H9 (cell line): ENCODE measurements around the gene GRIN2A. TPM values are rescaled to one million over a fixed set of nuclear protein-coding genes. Genes with fewer than 3 reads are reported as not detected.

Experiments
- DNase-seq: peaks from one replicate; pipeline ENCODE4 v3.0.0-alpha.2; 2017
- H2AFZ ChIP-seq: one replicate; pipeline ENCODE4 v1.6.1; 2013; ENCODE audit warnings: mild to moderate bottlenecking, low read length, control low read depth, moderate library complexity
- H2AK5ac ChIP-seq: 2 replicates; pipeline ENCODE4 v1.6.1; 2013; ENCODE audit warnings: low read length, control low read depth, mixed read lengths; ENCODE audit not compliant: insufficient read length
- H2BK120ac ChIP-seq: one replicate; pipeline ENCODE4 v1.6.1; 2013; ENCODE audit warnings: low read depth, mild to moderate bottlenecking, low read length, control low read depth, inconsistent platforms; ENCODE audit not compliant: poor library complexity, severe bottlenecking
- H2BK12ac ChIP-seq: 2 replicates; pipeline ENCODE4 v1.6.1; 2013; ENCODE audit warnings: low read length, control low read depth, mixed read lengths, low read depth; ENCODE audit not compliant: insufficient read length
- H2BK15ac ChIP-seq: 2 replicates; pipeline ENCODE4 v1.6.1; 2013; ENCODE audit warnings: low read depth, low read length, control low read depth
- H2BK20ac ChIP-seq: one replicate; pipeline ENCODE4 v1.6.1; 2013; ENCODE audit warnings: low read depth, mild to moderate bottlenecking, low read length, control low read depth, inconsistent platforms; ENCODE audit not compliant: poor library complexity, severe bottlenecking
- H2BK5ac ChIP-seq: 2 replicates; pipeline ENCODE4 v1.6.1; 2013; ENCODE audit warnings: low read length, control low read depth, mixed read lengths; ENCODE audit not compliant: insufficient read length
- H3K14ac ChIP-seq: 2 replicates; pipeline ENCODE4 v1.6.1; 2013; ENCODE audit warnings: low read length, control low read depth; ENCODE audit not compliant: insufficient read depth
- H3K18ac ChIP-seq: 2 replicates; pipeline ENCODE4 v1.6.1; 2013; ENCODE audit warnings: low read depth, mild to moderate bottlenecking, mixed read lengths, low read length, control low read depth; ENCODE audit not compliant: insufficient read length
- H3K23ac ChIP-seq: 2 replicates; pipeline ENCODE4 v1.6.1; 2013; ENCODE audit warnings: low read length, control low read depth, mixed read lengths, low read depth; ENCODE audit not compliant: insufficient read length
- H3K23me2 ChIP-seq: 2 replicates; pipeline ENCODE4 v1.6.1; 2013; ENCODE audit warnings: low read depth, mild to moderate bottlenecking, mixed read lengths, low read length, control low read depth; ENCODE audit not compliant: insufficient read length, poor library complexity, severe bottlenecking
- H3K27ac ChIP-seq: 2 replicates; pipeline ENCODE4 v1.5.1; 2013; ENCODE audit warnings: low read length, control low read depth, mixed read lengths, low read depth; ENCODE audit not compliant: insufficient read length
- H3K27me3 ChIP-seq: 2 replicates; pipeline ENCODE4 v1.6.1; 2013; ENCODE audit warnings: low read length, control low read depth, inconsistent platforms; ENCODE audit not compliant: insufficient read depth
- H3K4ac ChIP-seq: 2 replicates; pipeline ENCODE4 v1.6.1; 2013; ENCODE audit warnings: low read depth, mild to moderate bottlenecking, control low read depth, inconsistent platforms, low read length, moderate library complexity
- H3K4me1 ChIP-seq: 2 replicates; pipeline ENCODE4 v1.6.1; 2013; ENCODE audit warnings: low read length, control low read depth, inconsistent platforms; ENCODE audit not compliant: insufficient read depth
- H3K4me2 ChIP-seq: 2 replicates; pipeline ENCODE4 v1.6.1; 2013; ENCODE audit warnings: low read length, control low read depth, mixed read lengths; ENCODE audit not compliant: insufficient read length, insufficient read depth
- H3K56ac ChIP-seq: 2 replicates; pipeline ENCODE4 v1.6.1; 2013; ENCODE audit warnings: low read depth, mild to moderate bottlenecking, mixed read lengths, low read length, control low read depth; ENCODE audit not compliant: insufficient read length
- H3K79me1 ChIP-seq: 2 replicates; pipeline ENCODE4 v1.6.1; 2013; ENCODE audit warnings: low read depth, mild to moderate bottlenecking, moderate library complexity, low read length, control low read depth, inconsistent platforms; ENCODE audit not compliant: insufficient read depth, poor library complexity, severe bottlenecking
- H3K79me2 ChIP-seq: 2 replicates; pipeline ENCODE4 v1.6.1; 2013; ENCODE audit warnings: low read length, control low read depth, inconsistent platforms; ENCODE audit not compliant: insufficient read depth
- H3K9ac ChIP-seq: 2 replicates; pipeline ENCODE4 v1.6.1; 2013; ENCODE audit warnings: low read length, control low read depth, mixed read lengths; ENCODE audit not compliant: insufficient read length; ENCODE audit errors: extremely low read depth
- H3K9me3 ChIP-seq: one replicate; pipeline ENCODE4 v1.6.1; 2013; ENCODE audit warnings: low read depth, low read length, inconsistent platforms; ENCODE audit not compliant: control insufficient read depth
- H3T11ph ChIP-seq: one replicate; pipeline ENCODE4 v1.6.1; 2013; ENCODE audit warnings: mild to moderate bottlenecking, low read length, control low read depth, inconsistent platforms
- H4K20me1 ChIP-seq: one replicate; pipeline ENCODE4 v1.6.1; 2013; ENCODE audit not compliant: control insufficient read depth, insufficient read length, insufficient read depth
- H4K5ac ChIP-seq: 2 replicates; pipeline ENCODE4 v1.6.1; 2013; ENCODE audit warnings: low read depth, mild to moderate bottlenecking, mixed read lengths, low read length, control low read depth; ENCODE audit not compliant: insufficient read length
- H4K8ac ChIP-seq: replicated peaks from 2 replicates; pipeline ENCODE4 v1.6.1; 2013; ENCODE audit warnings: low read length, control low read depth, mixed read lengths, low read depth; ENCODE audit not compliant: insufficient read length
- H4K91ac ChIP-seq: 2 replicates; pipeline ENCODE4 v1.6.1; 2013; ENCODE audit warnings: low read depth, mild to moderate bottlenecking, moderate library complexity, mixed read lengths, low read length, control low read depth; ENCODE audit not compliant: insufficient read length
- H3K27ac Mint-ChIP-seq, 3 experiments: 2 replicates in 2 of 3; 3 replicates in 1 of 3; pipeline ENCODE4 v1.8.0; 2020 to 2021; ENCODE audit warnings: mixed read lengths in 3 of 3, mild to moderate bottlenecking in 1 of 3, moderate library complexity in 1 of 3
- H3K27me3 Mint-ChIP-seq: 2 replicates; pipeline ENCODE4 v1.8.0; 2021; ENCODE audit warnings: low read depth, mild to moderate bottlenecking, moderate library complexity, mixed read lengths
- H3K36me3 Mint-ChIP-seq, 3 experiments: 2 replicates in 2 of 3; 3 replicates in 1 of 3; pipeline ENCODE4 v1.8.0; 2020 to 2021; ENCODE audit warnings: low read depth in 3 of 3, mixed read lengths in 3 of 3; ENCODE audit not compliant: insufficient read depth in 1 of 3
- H3K4me1 Mint-ChIP-seq, 2 experiments: 2 replicates each; pipeline ENCODE4 v1.8.0; 2020; ENCODE audit warnings: mixed read lengths in 2 of 2
- H3K4me3 Mint-ChIP-seq, 2 experiments: 2 replicates in 1 of 2; 3 replicates in 1 of 2; pipeline ENCODE4 v1.8.0; 2020 to 2021; ENCODE audit warnings: mild to moderate bottlenecking in 2 of 2, mixed read lengths in 2 of 2, moderate library complexity in 1 of 2
- H3K9me3 Mint-ChIP-seq, 2 experiments: 2 replicates in 1 of 2; 3 replicates in 1 of 2; pipeline ENCODE4 v1.8.0; 2020; ENCODE audit warnings: mild to moderate bottlenecking in 2 of 2, mixed read lengths in 2 of 2, moderate library complexity in 1 of 2
- WGBS: extraction: QIAGEN DNeasy Blood & Tissue Kit; methylation state at CpG from one replicate; pipeline ENCODE4 v1.1.7; 2013; ENCODE audit warnings: missing lambda C conversion rate, low lambda C conversion rate, mixed read lengths; ENCODE audit not compliant: insufficient read length; ENCODE audit errors: extremely low coverage; 5-methylcytosine and 5-hydroxymethylcytosine counted together
- total RNA-seq: library from RNA; stranded (reverse); gene quantifications from 2 replicates; pipeline ENCODE4 v1.2.1, GENCODE V29; 2021
- TF ChIP-seq, protein P1 (sequence below): fragments of 200-600 bp; sonication (generic); conservative IDR thresholded peaks from 3 replicates; pipeline ENCODE4 v1.8.0; 2021; ENCODE audit warnings: antibody characterized with exemption, mild to moderate bottlenecking

Gene GRIN2A
- total RNA-seq, 1 experiment from 2014 or later: 1.5 TPM

DNA sequence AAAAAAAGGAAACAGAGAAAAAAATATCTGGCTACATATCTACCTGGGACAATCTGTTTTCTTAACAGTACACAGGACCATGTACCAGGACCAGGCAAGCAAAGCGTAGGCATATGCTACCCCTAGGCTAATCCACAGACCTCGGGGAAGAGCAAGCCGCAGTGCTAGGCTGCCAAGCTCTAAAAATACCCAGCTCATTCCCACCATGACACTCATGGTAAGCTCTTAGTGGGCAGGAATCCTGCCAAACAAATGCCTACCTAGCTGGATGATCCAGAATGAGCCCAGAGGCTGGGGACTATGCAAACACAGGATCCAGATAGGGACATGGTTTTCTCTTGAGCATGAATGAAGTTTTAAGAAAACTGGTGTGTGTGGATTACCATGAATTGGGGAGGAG lies 95.6 kb downstream of the GRIN2A start:
- Mint-ChIP-seq H3K36me3 (no peaks in the 10 kb centered on the region), H3K4me3 (no peak overlapping the region), H3K27me3 (no peaks in the 10 kb centered on the region), H3K4me1 (peaks cover 7 to 9% of the 10 kb centered on the region in 2 experiments), H3K27ac (no peak overlapping the region), H3K9me3 (peaks cover 2% of the 10 kb centered on the region in 2 experiments; a peak in 2 of 5 replicates)
- no peak overlapping the region for H2AK5ac ChIP-seq
- H3T11ph ChIP-seq: no peak overlapping the region
- H3K9me3 ChIP-seq: no peaks in the 10 kb centered on the region
- no peak overlapping the region for H3K56ac ChIP-seq
- no peak overlapping the region for H2BK20ac ChIP-seq
- no peak overlapping the region for H3K9ac ChIP-seq
- no peaks in the 10 kb centered on the region for H3K79me1 ChIP-seq
- H3K23ac ChIP-seq: no peak overlapping the region
- no peaks in the 10 kb centered on the region for H4K20me1 ChIP-seq
- no peak overlapping the region for H3K4ac ChIP-seq
- no peak overlapping the region for H2AFZ ChIP-seq
- H3K4me2 ChIP-seq: no peak overlapping the region
- H4K8ac ChIP-seq: no peak overlapping the region
- no peaks in the 10 kb centered on the region; the same call in 1 of the 2 replicates for H3K4me1 ChIP-seq
- H4K91ac ChIP-seq: no peak overlapping the region
- no peak overlapping the region for H3K18ac ChIP-seq
- H2BK15ac ChIP-seq: no peak overlapping the region
- no peak overlapping the region for H3K27ac ChIP-seq
- H3K14ac ChIP-seq: no peak overlapping the region
- H4K5ac ChIP-seq: no peak overlapping the region
- H3K27me3 ChIP-seq: no peaks in the 10 kb centered on the region
- TF ChIP-seq, protein P1, sequence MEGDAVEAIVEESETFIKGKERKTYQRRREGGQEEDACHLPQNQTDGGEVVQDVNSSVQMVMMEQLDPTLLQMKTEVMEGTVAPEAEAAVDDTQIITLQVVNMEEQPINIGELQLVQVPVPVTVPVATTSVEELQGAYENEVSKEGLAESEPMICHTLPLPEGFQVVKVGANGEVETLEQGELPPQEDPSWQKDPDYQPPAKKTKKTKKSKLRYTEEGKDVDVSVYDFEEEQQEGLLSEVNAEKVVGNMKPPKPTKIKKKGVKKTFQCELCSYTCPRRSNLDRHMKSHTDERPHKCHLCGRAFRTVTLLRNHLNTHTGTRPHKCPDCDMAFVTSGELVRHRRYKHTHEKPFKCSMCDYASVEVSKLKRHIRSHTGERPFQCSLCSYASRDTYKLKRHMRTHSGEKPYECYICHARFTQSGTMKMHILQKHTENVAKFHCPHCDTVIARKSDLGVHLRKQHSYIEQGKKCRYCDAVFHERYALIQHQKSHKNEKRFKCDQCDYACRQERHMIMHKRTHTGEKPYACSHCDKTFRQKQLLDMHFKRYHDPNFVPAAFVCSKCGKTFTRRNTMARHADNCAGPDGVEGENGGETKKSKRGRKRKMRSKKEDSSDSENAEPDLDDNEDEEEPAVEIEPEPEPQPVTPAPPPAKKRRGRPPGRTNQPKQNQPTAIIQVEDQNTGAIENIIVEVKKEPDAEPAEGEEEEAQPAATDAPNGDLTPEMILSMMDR: no peak
- H2BK12ac ChIP-seq: no peak overlapping the region
- WGBS: no CpG with 5 or more reads among the region's 3 CpGs
- no peaks in the 10 kb centered on the region for H3K79me2 ChIP-seq
- DNase-seq: no peak
- no peak overlapping the region for H2BK120ac ChIP-seq
- no peak overlapping the region for H2BK5ac ChIP-seq
- no peaks in the 10 kb centered on the region for H3K23me2 ChIP-seq
